22Rv1 (cell line): ENCODE measurements around the gene SRPK2.

ENCODE experiments used
- ZFX ChIP-seq: fragments of 450-650 bp; IDR thresholded peaks from 2 replicates; pipeline ENCODE4 v1.6.1; 2017; ENCODE audit warnings: antibody characterized with exemption, borderline replicate concordance
- TF ChIP-seq, protein P1 (sequence below): fragments of 450-650 bp; IDR thresholded peaks from 2 replicates; pipeline ENCODE4 v1.5.1; 2017; ENCODE audit warnings: mild to moderate bottlenecking

DNA sequence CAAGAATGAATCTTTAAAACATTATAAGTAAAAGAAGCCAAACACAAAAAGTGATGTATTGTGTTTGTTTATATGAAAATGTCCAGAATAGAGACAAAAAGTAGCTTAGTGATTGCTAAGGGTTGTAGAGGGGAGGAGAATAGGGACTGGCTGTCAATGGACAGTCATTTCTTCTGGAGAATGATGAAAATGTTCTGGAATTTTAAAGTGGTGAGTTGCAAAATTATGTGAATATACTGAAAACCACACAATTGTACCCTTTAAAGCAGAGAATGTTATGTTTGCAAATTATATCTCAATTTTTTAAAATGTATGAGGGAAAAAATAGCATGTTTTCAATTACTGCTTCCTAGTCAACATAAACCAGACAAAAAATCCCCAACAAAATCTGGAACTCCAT, 200.5 kb downstream of the SRPK2 start:
- TF ChIP-seq, protein P1, sequence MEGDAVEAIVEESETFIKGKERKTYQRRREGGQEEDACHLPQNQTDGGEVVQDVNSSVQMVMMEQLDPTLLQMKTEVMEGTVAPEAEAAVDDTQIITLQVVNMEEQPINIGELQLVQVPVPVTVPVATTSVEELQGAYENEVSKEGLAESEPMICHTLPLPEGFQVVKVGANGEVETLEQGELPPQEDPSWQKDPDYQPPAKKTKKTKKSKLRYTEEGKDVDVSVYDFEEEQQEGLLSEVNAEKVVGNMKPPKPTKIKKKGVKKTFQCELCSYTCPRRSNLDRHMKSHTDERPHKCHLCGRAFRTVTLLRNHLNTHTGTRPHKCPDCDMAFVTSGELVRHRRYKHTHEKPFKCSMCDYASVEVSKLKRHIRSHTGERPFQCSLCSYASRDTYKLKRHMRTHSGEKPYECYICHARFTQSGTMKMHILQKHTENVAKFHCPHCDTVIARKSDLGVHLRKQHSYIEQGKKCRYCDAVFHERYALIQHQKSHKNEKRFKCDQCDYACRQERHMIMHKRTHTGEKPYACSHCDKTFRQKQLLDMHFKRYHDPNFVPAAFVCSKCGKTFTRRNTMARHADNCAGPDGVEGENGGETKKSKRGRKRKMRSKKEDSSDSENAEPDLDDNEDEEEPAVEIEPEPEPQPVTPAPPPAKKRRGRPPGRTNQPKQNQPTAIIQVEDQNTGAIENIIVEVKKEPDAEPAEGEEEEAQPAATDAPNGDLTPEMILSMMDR, result no peak
- TF ChIP-seq ZFX, result no peak
